ENCODE results near the gene ALDH3A1.

GRCh38 chr17:19724501-19725420, 23.3 kb downstream of the ALDH3A1 start:
- no peak for TF ChIP-seq CTCF (IDR thresholded peaks at IDR 0.05)
- no peak for TF ChIP-seq POLR2A (IDR thresholded peaks at IDR 0.05)
